ENCODE measurements around the gene MCEMP1.

The MCEMP1 gene

DNA sequence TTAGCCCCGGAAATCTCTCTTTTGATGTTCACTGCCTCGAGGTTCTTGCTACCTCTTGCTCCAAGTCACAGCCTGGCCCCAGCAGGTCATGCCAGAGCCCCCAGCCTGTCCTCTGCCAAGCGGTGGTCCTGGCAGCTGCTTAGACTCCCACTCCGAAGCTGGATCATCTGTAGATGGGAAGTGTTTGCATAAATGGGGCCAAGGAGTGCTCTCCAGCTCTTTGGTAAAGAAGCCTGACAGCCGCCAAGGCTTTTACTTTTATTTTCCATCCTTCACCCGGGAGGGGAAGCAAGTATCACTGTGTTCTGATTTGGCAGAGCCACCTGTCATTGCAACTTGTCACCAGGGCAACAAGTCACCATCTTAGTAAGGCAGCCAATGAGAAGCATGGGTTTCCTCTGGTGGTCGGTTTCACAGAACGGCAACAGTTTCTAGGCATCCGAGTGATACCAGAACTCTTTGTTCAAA, 18.6 kb upstream of the MCEMP1 start:
- no peaks in the 10 kb centered on the region for H3K36me3 ChIP-seq (ENCODE audit: control insufficient read depth, insufficient read depth, low read length)
- H3K4me1 ChIP-seq (ENCODE audit: control insufficient read depth, insufficient read depth, low read length) = no peaks in the 10 kb centered on the region
- peaks cover 25% of the 10 kb centered on the region for H3K27me3 ChIP-seq (ENCODE audit: control insufficient read depth, insufficient read depth, low read length)
- no peak overlapping the region for H3K4me3 ChIP-seq (ENCODE audit: low read depth, low read length)
- no peak overlapping the region for H3K27ac ChIP-seq (ENCODE audit: low read depth, low read length)
- no peak overlapping the region for H3K9ac ChIP-seq (ENCODE audit: low read length)
- no peaks in the 10 kb centered on the region for H3K9me3 ChIP-seq (ENCODE audit: control insufficient read depth, insufficient read depth, low read depth, low read length)

DNA sequence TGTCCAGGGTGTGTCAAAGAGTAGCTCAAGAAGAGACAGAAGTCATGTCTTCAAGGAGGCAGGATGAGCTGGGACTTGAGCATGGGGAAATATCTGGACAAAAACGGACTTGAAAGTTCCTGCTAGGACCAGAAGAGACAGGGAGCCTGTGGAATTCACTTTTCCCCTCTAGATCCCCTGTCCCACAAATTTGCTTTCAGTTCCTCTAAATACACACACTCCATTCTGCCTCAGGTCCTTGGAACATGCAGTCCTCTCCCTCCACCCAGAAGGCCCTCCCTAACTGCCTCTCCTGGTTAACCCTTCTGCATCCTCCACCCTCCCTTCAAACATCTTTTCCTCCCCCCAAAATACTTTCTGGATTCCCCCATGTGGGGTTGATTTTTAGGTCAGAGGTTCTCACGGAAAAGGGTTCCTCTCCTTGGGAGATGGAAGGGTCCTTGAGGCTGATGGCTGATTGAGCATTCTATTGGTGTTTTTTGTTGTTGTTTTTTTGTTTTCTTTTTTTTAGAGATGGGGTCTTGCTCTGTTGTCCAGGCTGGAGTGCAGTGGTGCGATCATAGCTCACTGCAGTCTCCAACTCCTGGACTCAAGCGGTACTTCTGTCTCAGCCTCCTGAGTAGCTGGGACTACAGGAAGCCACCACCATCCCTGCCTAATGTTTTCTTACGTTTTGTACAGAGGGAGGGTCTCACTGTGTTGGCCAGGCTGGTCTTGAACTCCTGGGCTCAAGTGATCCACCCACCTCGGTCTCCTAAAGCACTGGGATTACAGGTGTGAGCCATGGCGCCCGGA, 14.9 kb upstream of the MCEMP1 start:
- Histone ChIP-seq H3K27ac (ENCODE audit: low read depth, low read length) (no peak overlapping the region), H3K9me3 (ENCODE audit: control insufficient read depth, insufficient read depth, low read depth, low read length) (no peaks in the 10 kb centered on the region), H3K27me3 (ENCODE audit: control insufficient read depth, insufficient read depth, low read length) (peaks cover 29% of the 10 kb centered on the region; the same call in 1 of the 2 replicates), H3K36me3 (ENCODE audit: control insufficient read depth, insufficient read depth, low read length) (no peaks in the 10 kb centered on the region), H3K4me1 (ENCODE audit: control insufficient read depth, insufficient read depth, low read length) (no peaks in the 10 kb centered on the region), H3K4me3 (ENCODE audit: low read depth, low read length) (no peak overlapping the region), H3K9ac (ENCODE audit: low read length) (no peak overlapping the region)

DNA sequence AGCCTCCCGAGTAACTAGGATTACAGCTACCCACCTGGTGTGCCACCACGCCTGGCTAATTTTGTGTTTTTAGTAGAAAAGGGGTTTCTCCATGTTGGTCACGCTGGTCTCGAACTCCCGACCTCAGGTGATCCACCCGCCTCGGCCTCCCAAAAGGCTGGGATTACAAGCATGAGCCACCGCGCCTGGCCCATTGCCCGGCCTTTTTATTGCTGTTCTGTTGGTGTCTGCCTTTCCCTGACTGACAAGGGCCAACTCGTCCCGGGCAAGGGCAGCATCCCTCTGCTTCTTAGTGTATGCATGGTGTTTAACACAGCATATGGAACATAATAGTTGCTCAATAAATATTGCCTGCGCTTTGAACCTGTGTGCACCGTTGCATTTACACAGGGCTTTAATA, 14.2 kb upstream of the MCEMP1 start:
- Histone ChIP-seq H3K4me1 (ENCODE audit: control insufficient read depth, insufficient read depth, low read length) (no peaks in the 10 kb centered on the region), H3K27me3 (ENCODE audit: control insufficient read depth, insufficient read depth, low read length) (peaks cover 31% of the 10 kb centered on the region; the same call in 1 of the 2 replicates), H3K36me3 (ENCODE audit: control insufficient read depth, insufficient read depth, low read length) (no peaks in the 10 kb centered on the region), H3K27ac (ENCODE audit: low read depth, low read length) (no peak overlapping the region), H3K9ac (ENCODE audit: low read length) (no peak overlapping the region), H3K9me3 (ENCODE audit: control insufficient read depth, insufficient read depth, low read depth, low read length) (no peaks in the 10 kb centered on the region), H3K4me3 (ENCODE audit: low read depth, low read length) (no peak overlapping the region)

DNA sequence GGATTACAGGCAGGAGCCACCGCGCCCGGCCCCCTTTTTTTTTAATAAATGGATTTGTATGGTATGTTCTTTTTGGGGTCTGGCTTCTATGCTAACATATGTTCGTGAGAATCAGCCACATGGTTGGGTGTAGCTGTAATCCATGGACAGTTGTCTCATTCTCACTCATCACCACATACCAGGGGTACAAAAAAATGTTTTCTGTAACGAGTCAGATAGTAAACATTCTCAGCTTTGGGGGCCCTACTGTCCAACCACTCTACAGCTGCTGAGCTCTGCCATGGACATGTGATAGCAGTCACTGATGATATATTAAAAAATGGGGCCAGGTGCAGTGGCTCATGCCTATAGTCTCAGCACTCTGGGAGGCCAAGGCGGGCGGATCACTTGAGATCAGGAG, 13.2 kb upstream of the MCEMP1 start:
- Histone ChIP-seq H3K9ac (ENCODE audit: low read length) (no peak overlapping the region), H3K27me3 (ENCODE audit: control insufficient read depth, insufficient read depth, low read length) (peaks cover 32% of the 10 kb centered on the region), H3K9me3 (ENCODE audit: control insufficient read depth, insufficient read depth, low read depth, low read length) (no peaks in the 10 kb centered on the region), H3K4me3 (ENCODE audit: low read depth, low read length) (no peak overlapping the region), H3K27ac (ENCODE audit: low read depth, low read length) (no peak overlapping the region), H3K4me1 (ENCODE audit: control insufficient read depth, insufficient read depth, low read length) (no peaks in the 10 kb centered on the region), H3K36me3 (ENCODE audit: control insufficient read depth, insufficient read depth, low read length) (no peaks in the 10 kb centered on the region)

DNA sequence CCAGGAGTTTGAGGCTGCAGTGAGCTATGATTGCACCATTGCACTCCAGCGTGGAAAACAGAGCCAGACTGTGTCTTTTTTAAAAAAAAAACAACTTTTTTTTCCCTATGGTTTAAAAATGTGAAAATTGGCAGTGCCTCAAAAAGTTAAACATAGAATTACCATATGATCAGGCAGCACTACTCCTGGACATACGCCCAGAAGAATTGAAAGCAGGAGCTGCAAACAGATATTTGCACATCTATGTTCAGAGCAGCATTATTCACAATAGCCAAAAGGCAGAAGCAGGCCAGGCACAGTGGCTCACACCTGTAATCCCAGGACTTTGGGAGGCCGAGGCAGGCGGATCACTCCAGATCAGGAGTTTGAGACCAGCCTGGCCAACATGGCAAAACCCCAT, 11.8 kb upstream of the MCEMP1 start:
- Histone ChIP-seq H3K27ac (ENCODE audit: low read depth, low read length) (no peak overlapping the region), H3K4me3 (ENCODE audit: low read depth, low read length) (no peak overlapping the region), H3K9ac (ENCODE audit: low read length) (no peak overlapping the region), H3K4me1 (ENCODE audit: control insufficient read depth, insufficient read depth, low read length) (peaks cover 3% of the 10 kb centered on the region; the same call in 1 of the 2 replicates), H3K9me3 (ENCODE audit: control insufficient read depth, insufficient read depth, low read depth, low read length) (no peaks in the 10 kb centered on the region), H3K27me3 (ENCODE audit: control insufficient read depth, insufficient read depth, low read length) (peaks cover 43% of the 10 kb centered on the region), H3K36me3 (ENCODE audit: control insufficient read depth, insufficient read depth, low read length) (no peaks in the 10 kb centered on the region)

DNA sequence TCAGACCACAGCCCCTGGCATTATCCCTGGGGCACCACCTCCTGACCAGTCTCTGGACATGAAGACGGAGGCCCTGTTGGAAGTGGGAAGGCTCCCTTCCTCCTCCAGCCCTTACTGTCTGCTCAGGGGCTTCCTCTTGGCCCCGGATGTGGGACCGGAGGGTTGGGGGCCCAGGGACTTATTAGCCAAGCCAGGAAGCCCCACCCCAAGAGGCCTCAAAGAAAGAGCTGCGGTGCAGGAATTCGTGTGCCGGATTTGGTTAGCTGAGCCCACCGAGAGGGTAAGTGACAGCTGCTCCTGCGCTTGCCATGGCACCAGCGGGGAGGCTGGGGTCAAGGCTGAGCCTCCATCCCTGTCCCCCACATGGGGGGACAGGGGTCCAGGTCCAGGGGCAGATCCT, 8.0 kb upstream of the MCEMP1 start, which contains the start of gene RETN:
TSS of gene RETN (plus strand) at position 208 of the 400 bp plus-strand sequence. CDS start 278 bp downstream, outside the sequence.
- H3K4me1 ChIP-seq (ENCODE audit: control insufficient read depth, insufficient read depth, low read length) = peaks cover 7% of the 10 kb centered on the region; the same call in 1 of the 2 replicates
- peak within 1 kb of the TSS; percentile 39 for H3K4me3 ChIP-seq (ENCODE audit: low read depth, low read length)
- no peaks in the 10 kb centered on the region for H3K36me3 ChIP-seq (ENCODE audit: control insufficient read depth, insufficient read depth, low read length)
- no peak within 1 kb of the TSS for H3K27ac ChIP-seq (ENCODE audit: low read depth, low read length)
- peaks cover 70% of the 10 kb centered on the region for H3K27me3 ChIP-seq (ENCODE audit: control insufficient read depth, insufficient read depth, low read length)
- H3K9ac ChIP-seq (ENCODE audit: low read length) = no peak within 1 kb of the TSS
- H3K9me3 ChIP-seq (ENCODE audit: control insufficient read depth, insufficient read depth, low read depth, low read length) = no peaks in the 10 kb centered on the region

DNA sequence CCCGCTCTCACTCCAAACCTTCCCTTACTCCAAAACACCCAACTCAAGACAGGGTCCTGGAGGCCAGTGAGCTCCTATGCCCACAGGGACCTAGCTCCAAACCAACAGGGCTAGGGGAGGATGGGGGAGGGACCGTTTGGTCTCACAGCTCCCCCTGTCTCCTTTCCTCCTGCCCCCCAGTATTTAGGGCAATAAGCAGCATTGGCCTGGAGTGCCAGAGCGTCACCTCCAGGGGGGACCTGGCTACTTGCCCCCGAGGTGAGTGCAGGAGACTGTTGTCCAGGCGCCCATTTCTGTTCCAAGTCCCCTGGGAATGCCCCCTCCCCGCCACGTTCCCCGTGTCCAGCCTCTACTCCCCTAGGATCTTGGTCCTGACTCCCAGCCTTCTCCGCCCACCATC, 7.2 kb upstream of the MCEMP1 start:
- no peaks in the 10 kb centered on the region for H3K9me3 ChIP-seq (ENCODE audit: control insufficient read depth, insufficient read depth, low read depth, low read length)
- no peak overlapping the region for H3K27ac ChIP-seq (ENCODE audit: low read depth, low read length)
- no peaks in the 10 kb centered on the region for H3K36me3 ChIP-seq (ENCODE audit: control insufficient read depth, insufficient read depth, low read length)
- peak overlapping the region; percentile 39 for H3K4me3 ChIP-seq (ENCODE audit: low read depth, low read length)
- no peak overlapping the region for H3K9ac ChIP-seq (ENCODE audit: low read length)
- H3K4me1 ChIP-seq (ENCODE audit: control insufficient read depth, insufficient read depth, low read length) = peaks cover 7% of the 10 kb centered on the region; the same call in 1 of the 2 replicates
- H3K27me3 ChIP-seq (ENCODE audit: control insufficient read depth, insufficient read depth, low read length) = peaks cover 75% of the 10 kb centered on the region

DNA sequence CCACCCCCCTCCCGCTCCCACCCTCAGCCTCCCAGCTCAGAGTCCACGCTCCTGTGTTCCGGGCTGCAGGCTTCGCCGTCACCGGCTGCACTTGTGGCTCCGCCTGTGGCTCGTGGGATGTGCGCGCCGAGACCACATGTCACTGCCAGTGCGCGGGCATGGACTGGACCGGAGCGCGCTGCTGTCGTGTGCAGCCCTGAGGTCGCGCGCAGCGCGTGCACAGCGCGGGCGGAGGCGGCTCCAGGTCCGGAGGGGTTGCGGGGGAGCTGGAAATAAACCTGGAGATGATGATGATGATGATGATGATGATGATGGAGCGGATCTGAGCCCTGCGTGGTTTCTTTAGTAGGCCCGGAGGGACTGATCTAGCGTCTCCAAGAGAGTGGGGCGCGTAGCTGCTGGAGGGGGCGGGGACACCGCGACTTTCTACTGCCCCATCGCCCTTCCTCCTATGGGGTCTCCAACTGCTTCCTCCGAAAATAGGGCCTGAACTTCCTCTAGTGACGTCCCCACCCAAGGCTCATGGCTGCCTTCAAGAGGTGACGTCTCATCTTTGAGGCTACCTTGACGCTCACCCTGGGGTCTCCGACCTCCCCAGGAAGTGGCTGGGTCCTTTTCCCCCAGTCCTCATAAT, 6.6 kb upstream of the MCEMP1 start:
- peaks cover 75% of the 10 kb centered on the region for H3K27me3 ChIP-seq (ENCODE audit: control insufficient read depth, insufficient read depth, low read length)

DNA sequence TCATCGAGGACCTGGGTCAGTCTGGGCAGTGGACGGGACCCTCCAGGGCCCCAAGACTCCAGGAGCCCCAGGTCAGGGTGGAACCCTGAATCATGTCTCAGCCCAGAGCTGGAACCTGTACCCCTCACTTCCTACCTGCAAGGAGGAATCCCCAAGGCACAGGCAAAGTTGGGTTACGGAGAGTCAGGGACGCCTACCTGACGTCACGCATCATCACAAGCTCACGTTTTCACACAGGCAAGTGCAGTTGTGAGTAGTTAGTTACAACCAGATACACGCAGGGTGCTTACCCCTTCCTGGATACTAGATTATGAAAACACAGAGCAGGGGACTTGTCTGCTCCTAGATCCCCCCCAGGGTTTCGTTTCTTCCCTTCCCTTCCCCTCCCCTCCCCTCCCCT, 6.1 kb upstream of the MCEMP1 start:
- Histone ChIP-seq H3K9me3 (ENCODE audit: control insufficient read depth, insufficient read depth, low read depth, low read length) (no peaks in the 10 kb centered on the region), H3K9ac (ENCODE audit: low read length) (no peak overlapping the region), H3K4me1 (ENCODE audit: control insufficient read depth, insufficient read depth, low read length) (peaks cover 7% of the 10 kb centered on the region; the same call in 1 of the 2 replicates), H3K36me3 (ENCODE audit: control insufficient read depth, insufficient read depth, low read length) (no peaks in the 10 kb centered on the region), H3K4me3 (ENCODE audit: low read depth, low read length) (peak overlapping the region; percentile 55), H3K27ac (ENCODE audit: low read depth, low read length) (no peak overlapping the region), H3K27me3 (ENCODE audit: control insufficient read depth, insufficient read depth, low read length) (peaks cover 76% of the 10 kb centered on the region)

More for the DNA sequence above, 6.6 kb upstream of the MCEMP1 start:
- Histone ChIP-seq H3K27ac (ENCODE audit: low read depth, low read length) (no peak overlapping the region), H3K4me1 (ENCODE audit: control insufficient read depth, insufficient read depth, low read length) (peaks cover 7% of the 10 kb centered on the region; the same call in 1 of the 2 replicates), H3K4me3 (ENCODE audit: low read depth, low read length) (peak overlapping the region; percentile 55), H3K36me3 (ENCODE audit: control insufficient read depth, insufficient read depth, low read length) (no peaks in the 10 kb centered on the region), H3K9me3 (ENCODE audit: control insufficient read depth, insufficient read depth, low read depth, low read length) (no peaks in the 10 kb centered on the region), H3K9ac (ENCODE audit: low read length) (no peak overlapping the region)

DNA sequence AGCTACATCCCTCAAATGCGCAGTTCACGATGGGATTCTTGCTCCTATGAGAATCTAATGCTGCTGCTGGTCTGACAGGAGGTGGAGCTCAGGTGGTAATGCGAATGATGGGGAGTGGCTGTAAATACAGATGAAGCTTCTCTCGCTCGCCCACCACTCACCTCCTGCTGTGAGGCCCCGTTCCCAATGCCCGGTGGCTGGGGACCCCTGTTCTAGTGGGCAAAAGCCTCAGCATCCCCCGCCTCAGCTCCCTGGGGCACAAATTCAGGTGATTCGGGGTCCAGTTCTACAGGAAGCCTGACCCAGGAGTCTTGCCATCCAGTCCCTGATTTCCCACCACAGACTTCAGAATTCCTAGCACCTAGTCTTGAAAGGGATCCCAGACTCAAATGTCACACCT, 4.4 kb upstream of the MCEMP1 start:
- H3K4me1 ChIP-seq (ENCODE audit: control insufficient read depth, insufficient read depth, low read length) = peaks cover 8% of the 10 kb centered on the region; the same call in 1 of the 2 replicates
- H3K9ac ChIP-seq (ENCODE audit: low read length) = no peak overlapping the region
- H3K9me3 ChIP-seq (ENCODE audit: control insufficient read depth, insufficient read depth, low read depth, low read length) = no peaks in the 10 kb centered on the region
- H3K36me3 ChIP-seq (ENCODE audit: control insufficient read depth, insufficient read depth, low read length) = no peaks in the 10 kb centered on the region
- H3K27ac ChIP-seq (ENCODE audit: low read depth, low read length) = no peak overlapping the region
- peaks cover 87% of the 10 kb centered on the region for H3K27me3 ChIP-seq (ENCODE audit: control insufficient read depth, insufficient read depth, low read length)
- H3K4me3 ChIP-seq (ENCODE audit: low read depth, low read length) = no peak overlapping the region

Measured in HUES6 (cell line).